HG02588 (cell line): ENCODE results near the gene MUC15.
"Not testable (repeated sequence)": the region's sequence is repeated elsewhere in the genome, so short reads cannot be mapped to it uniquely, and the experiment has no call there.

Source experiments
- ATAC-seq: cut with Tn5 transposase; IDR thresholded peaks from one replicate; pipeline ENCODE4 v1.9.1; 2021; ENCODE audit warnings: mild to moderate bottlenecking, moderate library complexity; ENCODE audit not compliant: unreplicated experiment

Gene MUC15

GRCh38 chr11:26571861-26572654 lies at the start of gene MUC15:
TSS of gene MUC15 (minus strand) at chr11:26572263. CDS start at chr11:26567094, 5,169 bp downstream.
- ATAC-seq: no peak

GRCh38 chr11:26621132-26621531 lies 49.1 kb upstream of the MUC15 start:
- no peak for ATAC-seq

- no peak for ATAC-seq
These were observed 48.4 kb upstream of the MUC15 start for GRCh38 chr11:26620282-26621045.

- no peak for ATAC-seq
These were observed 46.4 kb upstream of the MUC15 start for GRCh38 chr11:26618441-26618840.

GRCh38 chr11:26613759-26614158 lies 41.7 kb upstream of the MUC15 start:
- ATAC-seq: no peak

- ATAC-seq: peak; percentile 45
These were observed 36.6 kb upstream of the MUC15 start for GRCh38 chr11:26608507-26609146.

- ATAC-seq: peak; percentile 80
These were observed 35.9 kb upstream of the MUC15 start for GRCh38 chr11:26607725-26608506.

- no peak for ATAC-seq
These were observed 27.9 kb upstream of the MUC15 start for GRCh38 chr11:26599876-26600434.

- no peak for ATAC-seq
These were observed 27.4 kb upstream of the MUC15 start for GRCh38 chr11:26599425-26599824.

- ATAC-seq: no peak
These were observed 25.8 kb upstream of the MUC15 start for GRCh38 chr11:26597899-26598298.

GRCh38 chr11:26597049-26597689 lies 25.1 kb upstream of the MUC15 start:
- not testable (repeated sequence) for ATAC-seq

GRCh38 chr11:26595207-26595865 lies 23.3 kb upstream of the MUC15 start:
- not testable (repeated sequence) for ATAC-seq

GRCh38 chr11:26593691-26594090 lies 21.6 kb upstream of the MUC15 start:
- no peak for ATAC-seq

GRCh38 chr11:26587073-26587472 lies 15.0 kb upstream of the MUC15 start:
- no peak for ATAC-seq

- no peak for ATAC-seq
These were observed 12.8 kb upstream of the MUC15 start for GRCh38 chr11:26584818-26585217.

- no peak for ATAC-seq
These were observed 11.5 kb upstream of the MUC15 start for GRCh38 chr11:26583550-26583949.

- no peak for ATAC-seq
These were observed 8.9 kb upstream of the MUC15 start for GRCh38 chr11:26580929-26581328.

GRCh38 chr11:26579683-26580082 lies 7.6 kb upstream of the MUC15 start:
- no peak for ATAC-seq

- no peak for ATAC-seq
These were observed 7.1 kb upstream of the MUC15 start for GRCh38 chr11:26578998-26579661.
